ENCODE data around the gene CEMIP2. TPM values are rescaled to one million over a fixed set of nuclear protein-coding genes. Genes with fewer than 3 reads are reported as not detected.

The CEMIP2 gene
- total RNA-seq, 1 experiment from 2014 or later: 28.4 TPM

- H3K4me3 ChIP-seq (ENCODE audit: low read depth, low read length): no peak overlapping the region
- no TSS peak for BruUV-seq (replicated peaks)
Observed at GRCh38 chr9:71669284-71669995, 98.9 kb downstream of the CEMIP2 start.

GRCh38 chr9:71668717-71669116, 99.6 kb downstream of the CEMIP2 start:
- no peak for DNase-seq
- no TSS peak for BruUV-seq (replicated peaks)
- H3K4me1 Mint-ChIP-seq (ENCODE audit: low read depth, unreplicated experiment): no peaks in the 10 kb centered on the region
- ChIA-PET CTCF (no interaction called here), POLR2A (no interaction called here)
- no peaks in the 10 kb centered on the region for H3K36me3 Mint-ChIP-seq (ENCODE audit: insufficient read depth, unreplicated experiment)
- H3K4me1 ChIP-seq: no peaks in the 10 kb centered on the region
- no peaks in the 10 kb centered on the region for H3K9me3 ChIP-seq
- no peaks in the 10 kb centered on the region for H3K27me3 Mint-ChIP-seq (ENCODE audit: insufficient read depth, unreplicated experiment)
- intact Hi-C loops (cut with micrococcal nuclease; ENCODE audit: unreplicated experiment): no loop called here
- H3K4me3 ChIP-seq (ENCODE audit: low read depth, low read length): no peak overlapping the region
- no peaks in the 10 kb centered on the region for H3K9me3 Mint-ChIP-seq (ENCODE audit: unreplicated experiment)
- TF ChIP-seq CTCF (IDR thresholded peaks at IDR 0.05; ENCODE audit: insufficient read depth in 1 of 2, low read depth in 1 of 2, low read length in 1 of 2, severe bottlenecking in 1 of 2, unreplicated experiment in 1 of 2): no peak
- H3K4me3 Mint-ChIP-seq (ENCODE audit: unreplicated experiment): no peak overlapping the region
- no peak overlapping the region for H3K27ac Mint-ChIP-seq (ENCODE audit: unreplicated experiment)
- H3K27me3 ChIP-seq (replicated peaks; ENCODE audit: control insufficient read depth, insufficient read depth, low read length): no peaks in the 10 kb centered on the region
- no peaks in the 10 kb centered on the region for H3K36me3 ChIP-seq (ENCODE audit: control insufficient read depth, insufficient read depth, low read length)

More at GRCh38 chr9:71669284-71669995, 98.9 kb downstream of the CEMIP2 start:
- no peaks in the 10 kb centered on the region for H3K4me1 Mint-ChIP-seq (ENCODE audit: low read depth, unreplicated experiment)
- intact Hi-C loops (cut with micrococcal nuclease; ENCODE audit: unreplicated experiment): no loop called here
- Histone ChIP-seq H3K9me3 (no peaks in the 10 kb centered on the region), H3K4me1 (no peaks in the 10 kb centered on the region), H3K36me3 (ENCODE audit: control insufficient read depth, insufficient read depth, low read length) (no peaks in the 10 kb centered on the region), H3K27me3 (replicated peaks; ENCODE audit: control insufficient read depth, insufficient read depth, low read length) (no peaks in the 10 kb centered on the region)
- no peak for TF ChIP-seq CTCF (IDR thresholded peaks at IDR 0.05; ENCODE audit: insufficient read depth in 1 of 2, low read depth in 1 of 2, low read length in 1 of 2, severe bottlenecking in 1 of 2, unreplicated experiment in 1 of 2)
- ChIA-PET CTCF (no interaction called here), POLR2A (no interaction called here)
- DNase-seq: no peak
- no peaks in the 10 kb centered on the region for H3K9me3 Mint-ChIP-seq (ENCODE audit: unreplicated experiment)
- H3K4me3 Mint-ChIP-seq (ENCODE audit: unreplicated experiment): no peak overlapping the region
- no peak overlapping the region for H3K27ac Mint-ChIP-seq (ENCODE audit: unreplicated experiment)
- H3K36me3 Mint-ChIP-seq (ENCODE audit: insufficient read depth, unreplicated experiment): no peaks in the 10 kb centered on the region
- no peaks in the 10 kb centered on the region for H3K27me3 Mint-ChIP-seq (ENCODE audit: insufficient read depth, unreplicated experiment)

- Mint-ChIP-seq H3K9me3 (ENCODE audit: unreplicated experiment) (no peaks in the 10 kb centered on the region), H3K36me3 (ENCODE audit: insufficient read depth, unreplicated experiment) (no peaks in the 10 kb centered on the region), H3K27me3 (ENCODE audit: insufficient read depth, unreplicated experiment) (no peaks in the 10 kb centered on the region), H3K4me3 (ENCODE audit: unreplicated experiment) (no peak overlapping the region), H3K4me1 (ENCODE audit: low read depth, unreplicated experiment) (no peaks in the 10 kb centered on the region), H3K27ac (ENCODE audit: unreplicated experiment) (no peak overlapping the region)
- TF ChIP-seq CTCF (IDR thresholded peaks at IDR 0.05; ENCODE audit: insufficient read depth in 1 of 2, low read depth in 1 of 2, low read length in 1 of 2, severe bottlenecking in 1 of 2, unreplicated experiment in 1 of 2): no peak
- no peak for DNase-seq
- H3K4me1 ChIP-seq: no peaks in the 10 kb centered on the region
- no peaks in the 10 kb centered on the region for H3K9me3 ChIP-seq
- no peaks in the 10 kb centered on the region for H3K27me3 ChIP-seq (replicated peaks; ENCODE audit: control insufficient read depth, insufficient read depth, low read length)
- ChIA-PET POLR2A (no interaction called here), CTCF (no interaction called here)
- BruUV-seq (replicated peaks): no TSS peak
- H3K36me3 ChIP-seq (ENCODE audit: control insufficient read depth, insufficient read depth, low read length): no peaks in the 10 kb centered on the region
- intact Hi-C loops (cut with micrococcal nuclease; ENCODE audit: unreplicated experiment): no loop called here
- H3K4me3 ChIP-seq (ENCODE audit: low read depth, low read length): no peak overlapping the region
Observed at GRCh38 chr9:71665247-71665646, 103.1 kb downstream of the CEMIP2 start.

Data from Caco-2 (cell line).